Loucy (cell line): ENCODE data around the gene RNU6-1.

ENCODE experiments used
- H2AFZ ChIP-seq: fragments of 200-600 bp; sonication (generic); 2 replicates; pipeline ENCODE4 v1.6.0; 2016; ENCODE audit warnings: antibody characterized with exemption, mild to moderate bottlenecking, low read length, moderate library complexity
- H3F3A ChIP-seq: fragments of 200-600 bp; 2 replicates; pipeline ENCODE4 v1.6.0; 2016; ENCODE audit warnings: antibody characterized with exemption, low read depth, mild to moderate bottlenecking
- H3K27me3 ChIP-seq: fragments of 200-600 bp; sonication (generic); 2 replicates; pipeline ENCODE4 v1.6.1; 2014; ENCODE audit warnings: low read length, mild to moderate bottlenecking; ENCODE audit not compliant: insufficient read depth, poor library complexity, severe bottlenecking
- H3K36me3 ChIP-seq: fragments of 200-600 bp; sonication (generic); 2 replicates; pipeline ENCODE4 v1.6.1; 2016; ENCODE audit warnings: low read length; ENCODE audit not compliant: insufficient read depth
- H3K4me1 ChIP-seq: fragments of 200-600 bp; sonication (generic); 2 replicates; pipeline ENCODE4 v1.5.1; 2014; ENCODE audit warnings: low read length, mild to moderate bottlenecking; ENCODE audit not compliant: insufficient read depth, poor library complexity, severe bottlenecking
- H3K4me2 ChIP-seq: fragments of 200-600 bp; sonication (generic); 2 replicates; pipeline ENCODE4 v1.6.0; 2014; ENCODE audit warnings: antibody characterized with exemption, low read length, low read depth, mild to moderate bottlenecking; ENCODE audit not compliant: poor library complexity, severe bottlenecking
- H3K4me3 ChIP-seq: fragments of 200-600 bp; sonication (generic); 2 replicates; pipeline ENCODE4 v1.5.1; 2014; ENCODE audit warnings: low read length, mild to moderate bottlenecking, mixed read lengths; ENCODE audit not compliant: poor library complexity, severe bottlenecking
- H3K79me2 ChIP-seq: fragments of 200-600 bp; sonication (generic); 2 replicates; pipeline ENCODE4 v1.6.1; 2014; ENCODE audit warnings: low read length; ENCODE audit not compliant: insufficient read depth
- H3K9ac ChIP-seq: fragments of 200-600 bp; sonication (generic); 2 replicates; pipeline ENCODE4 v1.6.0; 2014; ENCODE audit warnings: mild to moderate bottlenecking, low read depth, low read length, moderate library complexity; ENCODE audit not compliant: poor library complexity, severe bottlenecking
- H3K9me2 ChIP-seq: fragments of 200-600 bp; sonication (generic); replicated peaks from 2 replicates; pipeline ENCODE4 v1.6.1; 2016; ENCODE audit warnings: low read depth, low read length, mixed read lengths
- H3K9me3 ChIP-seq: fragments of 200-600 bp; sonication (generic); 2 replicates; pipeline ENCODE4 v1.6.1; 2014; ENCODE audit warnings: mild to moderate bottlenecking, antibody characterized with exemption, low read length, low read depth; ENCODE audit not compliant: insufficient read depth
- H4K20me1 ChIP-seq: fragments of 200-600 bp; sonication (generic); 2 replicates; pipeline ENCODE4 v1.6.0; 2014; ENCODE audit warnings: antibody characterized with exemption, low read length, mild to moderate bottlenecking; ENCODE audit not compliant: insufficient read depth, poor library complexity, severe bottlenecking
- EZH2phosphoT487 ChIP-seq: fragments of 200-600 bp; IDR thresholded peaks from 2 replicates; pipeline ENCODE4 v1.6.1; 2018; ENCODE audit warnings: antibody characterized with exemption, mild to moderate bottlenecking, moderate library complexity, borderline replicate concordance
- TF ChIP-seq, protein P1 (sequence below): fragments of 200-600 bp; sonication (generic); conservative IDR thresholded peaks from 2 replicates; pipeline ENCODE4 v1.5.1; 2014; ENCODE audit warnings: mild to moderate bottlenecking, antibody characterized with exemption, low read length

Gene RNU6-1

DNA sequence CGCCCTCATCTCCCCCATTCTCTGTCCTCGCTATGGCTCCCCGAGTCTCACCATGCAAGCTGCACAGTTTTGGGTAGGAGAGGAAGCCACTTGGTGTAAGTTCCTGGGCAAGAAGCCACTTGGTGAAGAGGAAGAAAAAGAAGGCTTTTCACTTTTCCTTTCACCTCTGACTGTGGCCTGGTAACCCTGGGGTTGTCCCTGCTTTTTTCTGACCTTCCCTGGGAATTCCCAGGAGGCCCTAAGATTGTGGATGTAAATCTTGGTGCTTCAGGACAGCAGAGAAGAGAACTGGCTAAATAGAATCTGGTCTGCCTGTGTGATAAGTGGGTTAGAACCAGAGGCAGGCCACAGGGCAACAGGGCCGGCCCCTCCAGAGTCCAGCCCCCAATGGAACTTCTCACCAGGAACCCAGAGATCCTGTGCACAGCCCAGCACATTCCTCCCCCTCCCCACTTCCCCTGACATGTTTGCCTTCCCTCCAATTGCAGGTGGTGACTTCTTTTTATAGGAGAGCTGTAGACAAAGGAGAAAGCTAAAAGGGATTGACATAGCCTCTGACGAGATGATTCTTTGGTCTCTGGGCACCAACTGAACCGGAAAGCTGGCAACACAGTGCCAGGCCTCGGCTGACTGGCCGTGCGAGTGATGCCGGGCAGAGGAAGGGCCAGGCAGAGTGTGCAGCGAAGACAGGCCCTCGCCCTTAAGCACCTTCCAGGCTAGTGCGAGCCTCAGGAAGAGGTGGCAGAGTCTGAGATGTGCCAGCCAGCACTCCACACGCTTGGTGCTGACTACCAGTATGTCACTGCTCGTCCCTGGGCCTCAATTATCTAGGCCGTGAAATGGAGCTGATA lies 34.0 kb downstream of the RNU6-1 start:
- Histone ChIP-seq H3K9ac (no peak overlapping the region), H3K36me3 (peaks cover 6% of the 10 kb centered on the region; the same call in 1 of the 2 replicates), H3K9me3 (no peaks in the 10 kb centered on the region), H3K4me1 (peaks cover 14% of the 10 kb centered on the region), H3K9me2 (no peaks in the 10 kb centered on the region), H3K27me3 (no peaks in the 10 kb centered on the region), H2AFZ (no peak overlapping the region), H4K20me1 (no peaks in the 10 kb centered on the region), H3K4me2 (no peak overlapping the region), H3K79me2 (no peaks in the 10 kb centered on the region), H3F3A (no peaks in the 10 kb centered on the region), H3K4me3 (no peak overlapping the region)
- TF ChIP-seq, protein P1, sequence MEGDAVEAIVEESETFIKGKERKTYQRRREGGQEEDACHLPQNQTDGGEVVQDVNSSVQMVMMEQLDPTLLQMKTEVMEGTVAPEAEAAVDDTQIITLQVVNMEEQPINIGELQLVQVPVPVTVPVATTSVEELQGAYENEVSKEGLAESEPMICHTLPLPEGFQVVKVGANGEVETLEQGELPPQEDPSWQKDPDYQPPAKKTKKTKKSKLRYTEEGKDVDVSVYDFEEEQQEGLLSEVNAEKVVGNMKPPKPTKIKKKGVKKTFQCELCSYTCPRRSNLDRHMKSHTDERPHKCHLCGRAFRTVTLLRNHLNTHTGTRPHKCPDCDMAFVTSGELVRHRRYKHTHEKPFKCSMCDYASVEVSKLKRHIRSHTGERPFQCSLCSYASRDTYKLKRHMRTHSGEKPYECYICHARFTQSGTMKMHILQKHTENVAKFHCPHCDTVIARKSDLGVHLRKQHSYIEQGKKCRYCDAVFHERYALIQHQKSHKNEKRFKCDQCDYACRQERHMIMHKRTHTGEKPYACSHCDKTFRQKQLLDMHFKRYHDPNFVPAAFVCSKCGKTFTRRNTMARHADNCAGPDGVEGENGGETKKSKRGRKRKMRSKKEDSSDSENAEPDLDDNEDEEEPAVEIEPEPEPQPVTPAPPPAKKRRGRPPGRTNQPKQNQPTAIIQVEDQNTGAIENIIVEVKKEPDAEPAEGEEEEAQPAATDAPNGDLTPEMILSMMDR = no peak
- no peak for TF ChIP-seq EZH2phosphoT487

DNA sequence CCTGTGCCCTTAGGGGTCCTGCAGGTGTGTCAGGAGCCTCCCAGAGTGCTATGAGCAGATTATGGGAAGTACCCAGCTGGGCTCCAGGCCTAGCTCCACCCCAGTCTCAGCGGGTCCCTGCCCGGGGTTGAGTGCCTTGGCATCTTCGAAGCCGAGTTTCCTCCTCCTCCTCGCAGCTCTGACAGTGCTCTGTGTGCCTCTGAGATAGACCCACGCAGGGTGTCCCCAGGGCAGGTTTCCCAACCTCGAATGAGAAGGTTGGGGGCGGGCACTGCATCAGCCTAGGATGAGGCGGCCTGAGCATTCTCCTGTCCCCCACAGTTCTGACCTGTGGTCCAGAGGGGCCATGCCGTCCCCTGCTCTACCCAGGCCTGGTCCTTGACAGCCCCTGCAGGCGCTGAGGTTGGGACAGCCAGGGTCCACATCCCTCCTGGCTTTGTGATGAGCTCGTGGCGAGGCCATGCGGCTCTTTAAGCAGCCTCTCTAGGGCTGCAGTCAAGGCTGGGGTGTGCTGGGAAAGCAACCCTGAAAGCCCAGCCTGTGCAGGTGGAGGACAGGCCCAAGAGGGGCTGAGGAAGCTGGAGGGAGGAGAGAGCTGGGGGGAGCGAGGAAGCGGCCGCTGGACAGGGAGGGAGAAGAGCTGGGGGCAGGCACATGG lies 34.7 kb downstream of the RNU6-1 start:
- TF ChIP-seq, protein P1 = no peak
- no peak for TF ChIP-seq EZH2phosphoT487
- no peaks in the 10 kb centered on the region for H3K9me3 ChIP-seq
- H3K27me3 ChIP-seq = no peaks in the 10 kb centered on the region
- H2AFZ ChIP-seq = no peak overlapping the region
- peaks cover 6% of the 10 kb centered on the region; the same call in 1 of the 2 replicates for H3K36me3 ChIP-seq
- no peaks in the 10 kb centered on the region for H3F3A ChIP-seq
- H3K79me2 ChIP-seq = no peaks in the 10 kb centered on the region
- peaks cover 14% of the 10 kb centered on the region for H3K4me1 ChIP-seq
- no peak overlapping the region for H3K9ac ChIP-seq
- no peaks in the 10 kb centered on the region for H4K20me1 ChIP-seq
- no peak overlapping the region for H3K4me3 ChIP-seq
- no peaks in the 10 kb centered on the region for H3K9me2 ChIP-seq
- no peak overlapping the region for H3K4me2 ChIP-seq

DNA sequence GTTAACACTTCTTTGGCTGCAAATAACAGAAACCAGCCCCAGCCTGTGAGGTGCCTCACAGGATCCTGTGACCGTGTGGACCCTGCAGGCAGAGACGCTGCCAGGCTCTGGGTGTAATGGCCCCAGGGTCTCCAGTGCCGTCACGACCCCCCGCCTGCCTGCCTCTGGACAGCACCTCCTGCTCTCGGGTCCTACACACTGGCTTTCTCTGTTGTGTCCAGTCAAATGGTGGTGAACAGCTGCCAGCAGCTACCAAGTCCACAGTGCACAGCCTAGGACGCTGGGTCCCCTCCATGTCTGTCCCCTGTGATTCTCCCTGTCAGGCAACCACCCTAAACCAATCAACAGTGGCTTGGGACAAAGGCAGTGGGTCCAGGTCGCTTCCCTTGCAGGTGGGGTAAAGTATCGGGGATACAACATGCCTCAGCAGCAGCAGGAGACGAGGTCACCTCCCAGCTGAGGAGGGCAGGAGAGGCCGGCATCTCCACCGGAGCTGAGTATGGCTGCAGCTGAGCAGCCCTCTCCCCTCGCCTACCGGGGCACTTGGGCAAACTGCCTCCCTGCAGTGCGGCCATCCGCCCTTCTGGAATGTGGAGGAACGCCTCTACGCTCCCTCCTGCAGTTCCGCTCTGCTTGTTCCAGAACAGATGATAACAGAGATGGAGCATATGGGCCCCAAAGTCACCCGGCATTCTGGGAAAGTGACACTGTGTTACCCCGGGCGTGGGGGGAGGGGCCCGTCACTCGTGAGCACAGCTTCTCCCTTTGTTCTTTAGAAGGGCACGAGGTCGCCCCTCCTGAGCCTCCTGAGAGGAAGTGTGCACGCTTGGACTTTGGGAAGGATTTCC lies 35.6 kb downstream of the RNU6-1 start:
- Histone ChIP-seq H3K4me2 (no peak overlapping the region), H3K9ac (no peak overlapping the region), H3K27me3 (no peaks in the 10 kb centered on the region), H3K4me1 (peaks cover 14% of the 10 kb centered on the region), H3K9me3 (no peaks in the 10 kb centered on the region), H3K79me2 (no peaks in the 10 kb centered on the region), H3K4me3 (no peak overlapping the region), H2AFZ (no peak overlapping the region), H3F3A (no peaks in the 10 kb centered on the region), H3K9me2 (no peaks in the 10 kb centered on the region), H4K20me1 (no peaks in the 10 kb centered on the region), H3K36me3 (peaks cover 3% of the 10 kb centered on the region; the same call in 1 of the 2 replicates)
- no peak for TF ChIP-seq EZH2phosphoT487
- TF ChIP-seq, protein P1 = no peak
